HG02798 (cell line): Measurements from ENCODE around the gene CTU1.

ENCODE experiments used
- ATAC-seq: cut with Tn5 transposase; IDR thresholded peaks from one replicate; pipeline ENCODE4 v1.9.1; 2021; ENCODE audit warnings: mild to moderate bottlenecking; ENCODE audit not compliant: unreplicated experiment, poor library complexity

The CTU1 gene

DNA sequence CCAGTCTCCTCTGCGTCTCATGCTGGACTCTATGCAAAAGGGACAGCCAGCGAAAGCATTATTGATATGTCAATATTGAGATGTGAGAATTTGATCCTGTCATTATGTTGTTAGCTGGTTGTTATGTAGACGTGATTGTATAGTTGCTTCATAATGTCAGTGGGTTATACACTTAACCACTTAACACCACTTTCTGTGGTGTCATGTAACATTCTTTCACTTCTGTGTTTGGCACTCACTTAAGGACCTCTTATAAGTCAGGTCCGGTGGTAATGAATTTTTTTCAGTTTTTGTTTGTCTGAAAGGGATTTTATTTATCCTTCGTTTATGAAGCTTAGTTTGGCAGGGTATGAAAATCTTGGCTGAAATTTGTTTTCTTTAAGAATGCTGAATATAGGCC is 26.8 kb upstream of the CTU1 start:
- ATAC-seq = no peak

DNA sequence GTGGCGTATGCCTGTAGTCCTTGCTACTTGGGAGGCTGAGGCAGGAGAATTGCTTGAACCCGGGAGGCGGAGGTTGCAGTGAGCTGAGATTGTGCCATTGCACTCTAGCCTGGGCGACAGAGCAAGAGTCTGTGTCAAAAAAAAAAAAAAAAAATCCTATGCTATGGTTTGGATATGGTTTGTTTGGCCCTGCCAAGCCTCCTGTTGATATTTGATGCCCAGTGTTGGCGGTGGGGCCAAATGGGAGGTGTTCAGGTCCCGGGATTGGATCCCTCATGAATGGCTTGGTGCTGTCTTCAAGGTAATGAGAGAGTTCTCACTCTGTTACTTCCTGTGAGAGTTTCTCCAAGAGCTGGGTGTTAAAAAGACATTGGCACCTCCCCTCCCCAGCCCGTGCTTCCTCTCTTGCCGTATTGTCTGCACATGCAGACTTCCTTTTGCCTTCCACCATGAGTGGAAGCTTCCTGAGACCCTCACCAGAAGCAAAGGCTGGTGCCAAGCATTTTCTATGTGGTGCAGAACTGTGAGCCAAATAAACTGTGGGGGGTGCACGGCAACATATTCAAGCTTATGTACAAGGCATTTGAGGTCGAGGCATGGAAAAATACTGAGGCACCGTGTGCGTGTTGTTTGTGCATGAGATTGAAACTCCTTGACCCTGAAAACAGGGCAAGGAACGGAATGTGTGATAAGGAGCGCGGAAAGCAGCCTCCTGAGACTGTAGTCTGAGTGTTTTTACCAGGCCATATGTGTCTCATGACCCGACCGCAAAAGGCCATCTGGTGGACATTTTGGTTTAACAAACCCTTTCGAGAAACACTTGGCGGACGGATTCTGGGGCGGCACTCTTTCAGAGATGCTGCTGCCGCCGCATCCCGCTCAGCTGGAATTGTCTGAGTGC is 23.8 kb upstream of the CTU1 start:
- no peak for ATAC-seq

DNA sequence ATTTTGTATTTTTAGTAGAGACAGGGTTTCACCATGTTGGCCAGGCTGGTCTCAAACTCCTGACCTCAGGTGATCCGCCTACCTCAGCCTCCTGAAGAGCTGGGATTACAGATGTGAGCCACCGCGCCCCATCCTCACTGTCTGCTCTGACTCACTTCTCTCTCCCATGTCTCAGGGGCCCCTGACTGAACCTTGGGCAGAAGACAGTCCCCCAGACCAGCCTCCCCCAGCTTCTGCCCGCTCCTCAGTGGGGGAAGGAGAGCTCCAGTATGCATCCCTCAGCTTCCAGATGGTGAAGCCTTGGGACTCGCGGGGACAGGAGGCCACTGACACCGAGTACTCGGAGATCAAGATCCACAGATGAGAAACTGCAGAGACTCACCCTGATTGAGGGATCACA is 21.5 kb upstream of the CTU1 start:
- ATAC-seq = no peak

DNA sequence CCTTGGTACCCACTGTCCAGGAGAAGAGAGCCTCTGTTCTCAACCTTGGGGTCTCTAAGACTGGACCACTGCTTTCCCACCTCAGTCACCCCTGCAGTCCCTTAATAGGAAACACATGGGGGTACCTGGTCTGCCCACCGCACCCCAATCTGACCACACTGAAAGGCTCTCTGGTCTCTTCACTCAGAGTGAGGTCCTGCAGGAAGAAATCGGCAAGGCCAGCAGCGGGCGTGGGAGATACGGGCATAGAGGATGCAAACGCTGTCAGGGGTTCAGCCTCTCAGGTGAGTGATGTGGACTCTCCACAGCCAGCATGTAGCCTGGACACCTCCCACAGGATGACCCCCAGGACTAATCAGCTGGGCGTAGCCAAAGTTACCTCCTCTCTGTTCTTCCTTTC is 20.0 kb upstream of the CTU1 start:
- no peak for ATAC-seq

DNA sequence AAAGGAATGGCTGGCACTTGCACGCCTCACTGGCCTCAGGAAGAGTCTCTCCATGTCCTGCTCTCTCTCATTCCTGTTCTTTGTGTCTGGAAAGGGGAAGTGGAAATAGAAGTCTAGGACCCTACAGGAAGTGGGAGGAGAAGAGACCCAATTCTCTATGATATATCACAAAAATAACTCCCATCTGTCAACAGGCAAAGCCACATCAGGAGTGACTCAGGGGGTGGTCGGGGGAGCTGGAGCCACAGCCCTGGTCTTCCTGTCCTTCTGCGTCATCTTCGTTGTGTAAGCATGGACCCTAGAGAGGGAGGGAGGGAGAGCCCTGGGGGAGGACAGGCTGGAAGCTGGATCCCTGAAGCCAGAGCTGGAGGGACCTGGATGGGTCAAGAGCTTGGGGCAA is 19.5 kb upstream of the CTU1 start:
- no peak for ATAC-seq

DNA sequence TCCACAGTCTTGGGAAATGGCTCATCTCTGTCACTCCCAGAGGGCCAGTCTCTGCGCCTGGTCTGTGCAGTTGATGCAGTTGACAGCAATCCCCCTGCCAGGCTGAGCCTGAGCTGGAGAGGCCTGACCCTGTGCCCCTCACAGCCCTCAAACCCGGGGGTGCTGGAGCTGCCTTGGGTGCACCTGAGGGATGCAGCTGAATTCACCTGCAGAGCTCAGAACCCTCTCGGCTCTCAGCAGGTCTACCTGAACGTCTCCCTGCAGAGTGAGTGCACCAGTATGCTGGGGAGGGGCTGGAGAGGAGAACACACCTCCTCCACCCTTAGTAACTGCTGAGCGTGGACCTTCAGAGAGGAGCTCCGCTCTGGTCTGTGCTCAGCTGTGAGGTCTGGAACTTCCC is 18.8 kb upstream of the CTU1 start:
- ATAC-seq = no peak

DNA sequence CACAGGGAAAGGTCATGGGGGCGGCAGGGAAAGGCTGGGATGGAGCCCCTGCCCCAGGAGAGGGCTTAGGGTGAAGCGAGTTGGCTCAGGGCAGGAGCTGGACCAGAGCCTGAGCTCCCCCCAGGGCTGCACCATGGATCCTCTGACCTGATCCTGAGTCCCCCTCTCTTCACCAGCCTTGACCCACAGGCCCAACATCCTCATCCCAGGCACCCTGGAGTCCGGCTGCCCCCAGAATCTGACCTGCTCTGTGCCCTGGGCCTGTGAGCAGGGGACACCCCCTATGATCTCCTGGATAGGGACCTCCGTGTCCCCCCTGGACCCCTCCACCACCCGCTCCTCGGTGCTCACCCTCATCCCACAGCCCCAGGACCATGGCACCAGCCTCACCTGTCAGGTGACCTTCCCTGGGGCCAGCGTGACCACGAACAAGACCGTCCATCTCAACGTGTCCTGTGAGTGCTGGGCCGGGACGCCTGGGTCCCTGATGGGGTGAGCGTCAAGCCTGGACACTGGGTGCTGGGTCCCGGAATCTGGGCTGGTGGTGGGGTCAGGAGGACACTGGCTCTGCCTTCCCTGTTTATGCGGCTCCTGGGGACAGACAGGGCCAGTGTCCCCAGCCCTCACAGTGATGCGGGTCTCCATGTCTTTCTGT is 17.3 kb upstream of the CTU1 start:
- no peak for ATAC-seq

DNA sequence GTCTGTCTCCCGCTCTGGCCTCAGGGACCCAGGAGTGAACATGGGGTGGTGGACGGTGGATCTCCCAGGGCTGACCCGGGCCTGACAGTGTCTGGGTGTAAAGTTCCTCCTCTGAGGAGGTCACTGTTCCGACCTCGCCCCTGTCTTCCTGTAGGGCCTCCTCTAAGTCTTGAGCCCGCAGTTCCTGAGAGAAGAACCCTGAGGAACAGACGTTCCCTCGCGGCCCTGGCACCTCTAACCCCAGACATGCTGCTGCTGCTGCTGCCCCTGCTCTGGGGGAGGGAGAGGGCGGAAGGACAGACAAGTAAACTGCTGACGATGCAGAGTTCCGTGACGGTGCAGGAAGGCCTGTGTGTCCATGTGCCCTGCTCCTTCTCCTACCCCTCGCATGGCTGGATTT is 16.5 kb upstream of the CTU1 start, which contains the start of gene SIGLEC9:
SIGLEC9 (plus strand) TSS at position 178 of the 400 bp plus-strand sequence; CDS start at position 247, 69 bp downstream.
- no peak for ATAC-seq

DNA sequence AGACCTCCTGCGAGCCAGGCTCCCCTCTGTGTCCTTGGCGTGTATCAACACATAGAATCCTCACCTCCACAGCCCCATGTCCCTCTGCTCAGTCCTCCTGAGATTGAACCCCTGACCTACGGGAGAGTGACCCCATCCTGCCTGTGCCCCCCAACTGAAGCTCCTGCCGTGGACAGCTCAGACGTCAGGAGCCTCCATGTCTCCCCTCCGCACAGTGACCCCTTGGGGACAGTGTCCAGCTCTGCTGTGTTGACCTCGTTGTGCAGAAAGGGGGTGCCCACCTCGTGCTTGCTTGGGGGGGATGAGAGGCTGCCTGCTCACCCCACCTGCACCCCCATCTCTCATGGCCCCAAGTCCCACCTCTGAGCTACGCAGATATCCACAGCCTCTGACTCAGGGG is 16.0 kb upstream of the CTU1 start:
- ATAC-seq = no peak

DNA sequence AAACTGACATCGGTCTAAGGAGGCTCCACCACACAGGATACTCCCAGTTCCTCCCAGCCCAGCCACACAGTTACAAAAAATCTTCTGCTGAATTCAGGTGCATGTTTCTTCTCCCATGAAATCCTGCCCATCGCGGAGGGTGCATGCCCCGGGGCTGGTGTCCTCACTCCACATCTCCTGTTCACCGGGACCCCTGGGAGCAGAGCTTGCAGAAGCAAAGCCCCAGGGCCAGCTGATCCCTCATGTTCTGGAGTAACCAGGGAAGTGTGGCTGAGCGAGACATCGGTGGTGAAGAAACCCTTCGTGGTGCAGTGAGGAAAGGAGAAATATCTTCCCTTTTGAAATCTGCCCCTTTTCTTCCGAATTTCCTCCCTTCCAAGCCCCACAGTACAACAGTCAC is 15.6 kb upstream of the CTU1 start:
- ATAC-seq = no peak

DNA sequence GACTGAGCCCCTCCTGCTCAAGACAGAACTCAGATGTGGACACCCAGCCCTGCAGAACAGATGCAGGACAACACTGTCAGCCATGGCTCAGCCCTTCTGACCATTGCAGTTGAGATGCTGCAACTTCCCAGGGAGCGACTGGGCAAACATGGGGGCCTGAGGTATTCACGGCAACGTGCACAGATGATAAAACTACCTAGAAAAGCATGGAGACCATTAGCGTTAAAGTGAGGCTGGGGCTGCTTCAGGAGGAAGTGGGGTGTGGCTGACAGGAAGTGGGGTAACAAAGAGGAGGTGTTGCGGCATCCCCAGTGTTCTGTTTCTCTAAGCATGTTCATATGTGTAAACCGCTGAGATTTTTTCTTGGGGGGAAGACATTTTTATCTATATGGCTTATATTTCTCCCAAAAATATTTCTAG is 15.2 kb upstream of the CTU1 start:
- ATAC-seq = no peak

DNA sequence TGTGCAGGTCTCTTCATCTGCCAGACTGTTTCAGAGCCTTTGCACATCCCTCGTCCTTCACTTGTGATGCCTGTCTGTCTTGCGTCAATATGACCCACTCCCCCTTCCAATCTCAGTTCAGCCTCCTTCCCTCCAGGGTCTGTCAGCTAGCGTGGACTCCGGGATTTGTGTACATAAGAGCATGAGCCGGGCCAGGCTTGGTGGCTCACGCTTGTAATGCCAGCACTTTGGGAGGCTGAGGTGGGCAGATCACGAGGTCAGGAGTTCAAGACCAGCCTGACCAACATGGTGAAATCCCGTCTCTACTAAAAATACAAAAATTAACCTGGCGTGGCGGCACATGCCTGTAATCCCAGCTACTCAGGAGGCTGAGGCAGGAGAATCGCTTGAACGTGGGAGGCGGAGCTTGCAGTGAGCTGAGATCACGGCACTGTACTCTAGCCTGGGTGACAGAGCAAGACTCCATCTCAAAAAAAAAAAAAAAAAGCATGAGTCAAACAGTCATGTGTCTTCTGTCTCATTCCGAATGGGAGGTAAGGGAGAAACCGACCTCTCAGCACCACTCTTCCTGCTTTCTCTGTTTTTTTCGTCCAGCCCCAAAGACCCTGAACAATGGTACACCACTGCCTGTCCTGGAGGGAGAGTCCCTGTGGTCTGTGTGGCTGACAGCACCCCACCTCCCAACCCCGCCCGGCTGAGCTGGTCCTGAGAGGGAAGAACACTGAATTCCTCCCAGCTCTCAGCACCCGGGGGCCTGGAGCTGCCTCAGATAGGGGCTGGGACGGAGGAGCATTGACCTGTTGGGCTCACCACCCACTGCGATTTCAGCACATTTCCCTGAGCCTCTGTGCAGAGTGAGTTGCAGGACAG is 14.1 kb upstream of the CTU1 start:
- no peak for ATAC-seq

DNA sequence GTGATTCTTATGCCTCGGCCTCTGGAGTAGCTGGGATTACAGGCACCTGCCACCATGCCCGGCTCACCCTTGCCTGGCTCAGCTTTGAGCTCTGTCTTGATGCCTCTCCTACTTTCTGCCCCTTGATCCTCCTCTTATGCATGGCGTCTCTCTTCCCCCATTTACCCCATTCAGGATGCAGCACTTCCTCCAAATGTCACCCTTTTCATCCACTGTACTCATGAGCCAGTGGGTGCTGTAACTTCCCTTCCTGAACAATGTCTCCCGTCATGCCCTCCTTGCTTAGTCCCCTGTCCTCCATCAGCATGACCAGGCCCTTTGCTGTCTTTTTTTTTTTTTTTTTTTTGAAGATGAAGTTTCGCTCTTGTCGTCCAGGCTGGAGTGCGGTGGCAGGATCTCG is 13.0 kb upstream of the CTU1 start:
- no peak for ATAC-seq

DNA sequence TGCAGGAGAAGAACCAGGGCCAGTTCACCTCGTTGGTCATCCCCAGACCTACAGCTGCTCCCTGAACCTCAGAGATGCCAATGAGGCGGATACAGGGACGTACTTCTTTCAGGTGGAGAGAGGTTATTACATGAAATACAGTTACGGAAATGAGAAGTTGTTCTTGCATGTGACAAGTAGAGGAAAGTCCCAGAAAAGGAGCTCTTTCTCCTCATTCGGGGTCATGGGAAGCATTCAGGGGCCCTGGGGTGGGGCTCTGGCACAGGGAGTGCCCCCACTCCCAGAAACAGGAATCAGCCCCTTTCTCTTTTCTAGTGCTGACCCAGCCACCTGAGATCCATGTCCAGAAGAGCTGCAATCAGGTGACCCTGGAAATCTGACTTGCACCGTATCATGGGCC is 12.0 kb upstream of the CTU1 start:
- ATAC-seq = no peak

DNA sequence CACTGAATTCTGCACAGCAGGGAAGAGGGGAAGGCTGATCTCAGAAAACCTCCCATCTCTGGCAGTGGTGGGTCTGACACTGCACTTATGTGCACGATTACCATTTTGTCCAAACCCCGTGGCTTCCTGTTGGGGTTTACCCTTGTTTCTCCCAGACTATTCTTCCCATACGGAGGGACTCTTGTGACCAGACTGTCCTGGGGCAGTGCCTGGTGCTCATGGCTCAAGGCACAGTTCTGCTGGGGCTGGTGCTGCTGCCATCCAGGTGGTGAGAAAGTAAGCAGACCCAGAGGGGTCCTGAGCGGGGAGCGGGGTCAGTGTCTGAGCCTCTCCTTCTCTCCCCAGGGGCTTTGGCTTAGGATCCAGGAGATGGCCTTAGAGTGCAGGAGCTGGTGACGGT is 11.4 kb upstream of the CTU1 start:
- no peak for ATAC-seq

DNA sequence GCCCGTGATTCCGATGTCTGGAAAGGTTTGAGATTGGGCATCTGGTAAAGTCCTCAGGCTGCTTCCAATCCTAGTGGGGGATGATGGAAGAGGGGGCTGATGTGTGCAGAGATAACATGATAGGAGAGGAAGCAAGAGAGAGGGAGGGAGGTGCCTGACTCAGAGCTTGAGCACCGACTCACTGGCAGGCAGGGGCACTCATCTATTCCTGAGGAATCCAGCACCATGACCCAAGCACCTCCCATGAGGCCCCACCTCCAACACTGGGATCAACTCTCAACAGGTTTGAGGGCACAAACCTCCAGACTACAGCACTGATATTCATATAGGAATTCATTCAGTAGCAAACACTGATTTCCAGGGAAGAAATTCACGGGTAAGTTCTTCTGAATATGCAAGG is 10.9 kb upstream of the CTU1 start:
- no peak for ATAC-seq

DNA sequence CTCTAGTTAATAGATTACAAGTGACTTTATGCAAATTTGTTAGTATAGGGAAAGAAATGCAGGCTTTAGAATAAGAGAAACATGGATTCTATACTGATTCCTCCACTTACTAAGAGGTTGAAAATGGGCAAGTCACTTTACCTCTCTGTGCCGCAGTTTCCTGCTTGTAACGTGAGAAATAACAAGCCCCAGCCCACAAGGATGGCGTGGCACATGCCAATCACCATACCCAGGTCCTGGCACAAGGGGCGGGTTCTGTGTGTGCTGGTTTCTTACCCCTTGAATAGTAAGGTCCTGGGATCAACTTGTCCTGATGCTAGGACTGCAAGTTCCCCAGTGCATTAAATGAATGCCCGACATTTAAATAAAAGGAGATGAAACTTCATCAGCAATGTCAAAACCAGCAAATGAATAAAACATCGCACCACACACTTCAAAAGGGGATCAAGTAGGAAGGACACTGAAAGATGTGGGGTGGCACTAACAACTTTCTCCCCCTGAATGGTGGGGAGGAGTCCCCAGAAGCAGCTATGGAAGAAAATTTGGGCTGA is 8.6 kb upstream of the CTU1 start:
- ATAC-seq = no peak

DNA sequence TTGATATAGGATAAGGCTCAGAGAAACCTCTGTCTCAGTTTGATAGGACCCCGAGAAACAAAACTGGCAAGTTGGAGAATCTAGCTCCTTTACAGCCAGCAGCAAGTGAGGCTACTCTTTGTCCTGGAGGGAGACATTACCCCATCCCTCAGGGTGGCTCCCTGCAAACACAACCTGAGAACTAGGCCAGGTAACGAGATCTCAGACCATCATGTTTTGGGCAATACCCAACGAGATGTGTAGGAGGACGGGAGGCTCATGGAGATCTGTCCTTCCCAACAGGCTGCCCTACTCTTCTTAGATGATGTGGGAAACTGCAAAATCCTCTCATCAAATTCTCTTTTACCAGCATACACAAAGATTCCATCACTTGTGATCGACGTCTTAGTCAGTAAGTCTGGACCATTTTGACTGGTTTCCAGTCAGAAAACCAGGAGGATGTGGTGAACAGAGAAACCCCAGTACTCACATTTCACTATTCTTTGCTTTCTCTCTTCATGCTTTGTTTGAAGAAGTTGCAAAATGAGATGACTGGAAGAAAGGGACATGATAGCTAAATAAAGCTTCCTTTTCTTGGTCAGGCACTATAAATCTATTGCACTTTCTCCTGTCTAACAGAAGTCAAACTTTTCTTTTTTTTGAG is 6.0 kb upstream of the CTU1 start:
- no peak for ATAC-seq

DNA sequence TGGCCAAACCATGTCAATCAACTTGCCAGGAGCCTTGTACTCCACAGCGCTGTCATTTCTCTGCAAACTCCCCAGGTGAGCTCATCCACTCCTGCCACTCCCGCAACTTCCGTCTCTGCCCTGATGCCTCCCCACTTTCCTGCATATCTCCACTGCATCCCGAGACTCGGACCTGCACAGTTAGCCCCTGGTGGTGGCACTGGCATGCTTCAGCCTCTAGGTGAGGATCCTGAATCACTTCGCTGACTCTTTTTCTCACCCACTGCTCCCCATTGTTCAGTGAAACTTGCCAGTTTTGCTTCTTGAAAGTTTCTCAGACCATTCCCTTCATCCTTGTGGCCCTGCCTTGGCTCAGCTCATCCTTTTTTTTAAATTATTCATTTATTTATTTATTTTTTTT is 3.4 kb upstream of the CTU1 start:
- no peak for ATAC-seq

DNA sequence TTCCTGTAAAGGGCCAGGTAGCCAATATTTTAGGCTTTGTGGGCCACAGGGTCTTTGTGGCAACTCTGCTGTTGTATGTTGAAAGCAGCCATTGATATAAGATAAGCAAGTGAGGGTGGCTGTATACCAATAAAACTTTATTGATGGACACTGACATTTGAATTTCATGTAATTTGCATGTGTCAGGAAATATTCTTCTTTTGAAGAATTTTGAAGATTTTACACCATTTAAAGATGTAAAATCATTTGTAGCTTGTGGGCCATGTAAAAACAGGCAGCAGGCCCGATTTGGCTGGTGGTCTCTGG is 2.4 kb upstream of the CTU1 start:
- ATAC-seq = no peak
